Stimulated activated naive CD4-positive, alpha-beta T cell treated with Interleukin-2 at 50 U/mL for 16 hours (primary cell): ENCODE measurements around the gene ZGRF1.
"Not testable (repeated sequence)": the region's sequence is repeated elsewhere in the genome, so short reads cannot be mapped to it uniquely, and the experiment has no call there.

ENCODE experiments used
- DNase-seq: peaks from one replicate; lab custom pipeline; 2025; lab: John Stamatoyannopoulos, UW

ZGRF1 gene, protein sequence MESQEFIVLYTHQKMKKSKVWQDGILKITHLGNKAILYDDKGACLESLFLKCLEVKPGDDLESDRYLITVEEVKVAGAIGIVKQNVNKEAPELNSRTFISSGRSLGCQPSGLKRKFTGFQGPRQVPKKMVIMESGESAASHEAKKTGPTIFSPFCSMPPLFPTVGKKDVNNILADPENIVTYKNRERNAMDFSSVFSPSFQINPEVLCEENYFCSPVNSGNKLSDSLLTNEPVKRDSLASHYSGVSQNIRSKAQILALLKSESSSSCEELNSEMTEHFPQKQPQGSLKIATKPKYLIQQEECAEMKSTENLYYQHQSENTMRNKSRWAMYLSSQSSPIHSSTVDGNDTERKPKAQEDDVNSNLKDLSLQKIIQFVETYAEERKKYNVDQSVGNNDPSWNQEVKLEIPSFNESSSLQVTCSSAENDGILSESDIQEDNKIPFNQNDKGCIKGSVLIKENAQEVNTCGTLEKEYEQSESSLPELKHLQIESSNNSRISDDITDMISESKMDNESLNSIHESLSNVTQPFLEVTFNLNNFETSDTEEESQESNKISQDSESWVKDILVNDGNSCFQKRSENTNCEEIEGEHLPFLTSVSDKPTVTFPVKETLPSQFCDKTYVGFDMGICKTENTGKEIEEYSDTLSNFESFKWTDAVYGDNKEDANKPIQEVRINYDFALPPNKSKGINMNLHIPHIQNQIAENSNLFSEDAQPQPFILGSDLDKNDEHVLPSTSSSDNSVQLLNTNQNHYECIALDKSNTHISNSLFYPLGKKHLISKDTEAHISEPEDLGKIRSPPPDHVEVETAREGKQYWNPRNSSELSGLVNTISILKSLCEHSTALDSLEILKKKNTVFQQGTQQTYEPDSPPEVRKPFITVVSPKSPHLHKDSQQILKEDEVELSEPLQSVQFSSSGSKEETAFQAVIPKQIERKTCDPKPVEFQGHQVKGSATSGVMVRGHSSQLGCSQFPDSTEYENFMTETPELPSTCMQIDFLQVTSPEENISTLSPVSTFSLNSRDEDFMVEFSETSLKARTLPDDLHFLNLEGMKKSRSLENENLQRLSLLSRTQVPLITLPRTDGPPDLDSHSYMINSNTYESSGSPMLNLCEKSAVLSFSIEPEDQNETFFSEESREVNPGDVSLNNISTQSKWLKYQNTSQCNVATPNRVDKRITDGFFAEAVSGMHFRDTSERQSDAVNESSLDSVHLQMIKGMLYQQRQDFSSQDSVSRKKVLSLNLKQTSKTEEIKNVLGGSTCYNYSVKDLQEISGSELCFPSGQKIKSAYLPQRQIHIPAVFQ (N-terminal part only)

DNA sequence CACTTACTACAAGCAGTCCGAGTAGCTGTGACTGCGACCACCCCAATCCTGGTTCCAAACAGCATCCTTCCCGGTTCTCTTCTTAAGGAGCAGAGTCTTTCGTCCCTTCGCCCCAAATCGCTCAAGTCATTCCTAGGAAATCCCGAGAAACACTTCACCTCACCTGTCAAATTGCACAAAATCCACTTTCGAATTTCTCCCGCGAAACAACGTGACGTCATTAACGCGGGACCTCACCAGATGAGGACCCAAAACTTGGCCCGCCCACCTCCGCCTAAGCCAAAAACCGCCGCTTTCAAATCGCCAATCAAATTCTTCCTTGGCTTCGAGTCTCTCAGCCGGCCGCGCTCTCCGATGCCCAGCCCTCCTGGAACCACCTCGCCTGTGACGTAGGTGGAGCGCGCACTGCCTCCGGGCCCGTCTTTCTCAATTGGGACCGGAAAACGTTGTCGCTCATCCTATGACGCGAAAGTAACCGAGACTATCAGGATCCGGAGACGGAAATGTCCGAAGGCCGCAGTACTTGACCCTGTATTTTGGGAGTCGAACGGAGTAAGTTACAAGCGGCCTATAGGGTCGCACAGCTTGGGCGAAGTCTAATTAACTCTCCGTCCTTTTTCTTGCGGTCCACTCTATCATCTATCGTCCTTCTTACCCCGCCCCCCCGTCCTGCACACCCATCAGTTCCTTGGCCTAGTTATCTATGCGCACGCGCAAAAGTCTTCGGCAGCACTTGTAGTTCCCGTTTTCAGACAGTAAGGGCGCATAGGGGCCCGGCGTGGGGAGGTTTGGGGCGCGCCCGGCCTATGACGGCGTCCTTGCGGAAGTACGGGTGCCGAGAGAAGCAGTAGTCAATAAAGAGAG, at the start of gene ZGRF1, which contains the start of gene LARP7:
Gene ZGRF1, minus strand, starts transcription at position 222 of the 864 bp plus-strand sequence. CDS start 3,733 bp downstream, outside the sequence.
Gene LARP7, plus strand, starts transcription at position 456 of the 864 bp plus-strand sequence. CDS start 7,527 bp downstream, outside the sequence.
- DNase-seq: peak; percentile 98

DNA sequence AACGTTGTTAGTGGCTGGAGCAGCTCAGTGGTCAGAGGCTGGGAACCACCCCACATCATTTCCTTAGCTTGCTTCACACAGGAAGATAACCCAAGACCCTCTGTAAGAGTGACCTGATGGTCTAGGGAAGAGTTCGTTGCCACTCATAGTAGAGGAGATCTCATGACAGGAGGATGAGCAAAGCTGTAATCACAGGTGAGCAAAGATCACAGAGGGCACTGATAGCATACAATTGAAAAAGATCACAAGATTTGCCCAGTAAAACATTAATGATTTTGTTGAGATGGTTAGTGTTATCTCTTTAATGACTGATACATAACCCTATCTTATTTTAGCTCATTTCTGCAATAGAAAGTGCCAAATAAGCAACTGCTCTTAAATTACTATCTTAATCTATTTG, 44.3 kb upstream of the ZGRF1 start:
- no peak for DNase-seq

DNA sequence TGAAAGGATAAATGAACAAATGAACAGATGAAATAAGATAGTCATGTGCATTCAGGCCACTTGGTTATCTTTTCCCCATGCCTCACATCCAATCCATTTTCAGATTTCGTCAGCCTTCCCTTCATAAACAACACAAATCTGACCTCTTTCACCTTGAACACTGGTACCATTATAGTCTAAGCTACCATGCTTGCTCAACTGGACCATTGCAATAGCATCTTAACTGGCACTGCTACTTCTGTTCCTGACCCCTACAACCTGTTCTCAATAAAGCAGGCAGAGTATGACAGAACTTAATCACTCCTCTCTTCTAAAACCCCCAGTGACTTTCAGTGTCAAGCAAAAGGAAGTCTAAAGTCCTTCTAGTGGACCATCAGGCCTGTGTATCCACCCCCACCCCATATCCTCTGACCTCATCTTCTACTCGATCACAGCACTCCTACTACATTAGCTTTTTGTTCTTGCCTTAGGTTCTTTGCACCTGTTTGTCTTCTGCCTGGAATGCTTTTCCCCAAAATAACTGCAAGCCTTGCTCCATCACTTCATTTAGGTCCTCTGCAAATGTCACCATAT, 40.9 kb upstream of the ZGRF1 start:
- DNase-seq: no peak

DNA sequence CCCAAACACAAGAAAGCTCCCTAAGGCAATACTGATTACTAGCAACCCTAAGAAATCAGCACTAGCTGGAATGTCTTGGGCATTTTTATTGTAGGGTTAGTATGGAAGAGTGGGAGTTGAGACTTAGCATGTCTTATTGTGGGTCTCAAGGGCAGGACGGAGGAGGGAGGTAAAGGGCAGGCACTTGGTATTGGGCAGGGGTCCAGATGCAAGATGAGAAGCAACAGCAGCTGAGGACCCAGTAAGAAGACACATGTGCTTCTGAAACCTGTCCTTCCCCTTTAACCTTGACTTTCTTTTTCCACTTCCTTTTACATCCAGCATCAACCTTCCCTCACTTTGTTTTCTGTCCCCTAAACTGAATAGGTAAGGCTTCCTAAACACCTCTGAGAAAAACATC, 37.7 kb upstream of the ZGRF1 start:
- DNase-seq: no peak

DNA sequence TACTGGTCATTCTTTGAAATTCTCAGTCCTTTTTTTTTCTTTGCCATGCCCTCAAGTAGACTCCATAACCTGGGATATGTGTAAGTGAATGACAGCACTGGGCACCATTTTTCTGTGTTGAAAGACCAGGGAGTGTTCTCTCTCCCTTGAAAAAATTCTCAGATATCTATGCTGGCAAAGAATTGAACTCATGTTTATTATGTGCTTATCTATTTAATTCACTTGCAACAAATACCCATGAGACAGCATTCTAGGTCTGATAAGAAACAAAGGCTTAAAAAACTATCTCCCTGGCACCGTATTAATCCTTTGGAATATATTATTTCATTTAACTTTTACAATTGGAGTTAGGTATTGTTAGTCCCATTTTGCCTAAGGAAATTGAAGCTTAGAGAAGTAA, 37.0 kb upstream of the ZGRF1 start:
- DNase-seq: no peak

DNA sequence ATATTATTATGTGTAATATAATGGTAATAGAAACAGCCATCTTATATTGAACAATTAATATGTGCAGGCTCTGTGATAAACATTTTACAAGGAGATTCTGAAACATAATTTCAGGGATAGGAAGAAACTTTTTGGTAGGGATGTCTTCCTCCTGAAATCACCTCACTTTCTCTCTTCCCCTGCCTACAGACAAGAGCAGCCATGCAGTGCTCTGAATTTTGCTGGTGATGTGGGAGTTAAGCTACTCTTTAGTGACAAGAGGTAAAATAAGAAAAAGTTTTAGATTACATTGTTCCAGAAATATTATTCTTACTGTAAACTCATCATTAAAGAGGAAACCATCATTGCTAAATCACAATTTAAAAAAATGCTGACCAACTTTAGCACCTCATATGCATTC, 36.4 kb upstream of the ZGRF1 start:
- no peak for DNase-seq

DNA sequence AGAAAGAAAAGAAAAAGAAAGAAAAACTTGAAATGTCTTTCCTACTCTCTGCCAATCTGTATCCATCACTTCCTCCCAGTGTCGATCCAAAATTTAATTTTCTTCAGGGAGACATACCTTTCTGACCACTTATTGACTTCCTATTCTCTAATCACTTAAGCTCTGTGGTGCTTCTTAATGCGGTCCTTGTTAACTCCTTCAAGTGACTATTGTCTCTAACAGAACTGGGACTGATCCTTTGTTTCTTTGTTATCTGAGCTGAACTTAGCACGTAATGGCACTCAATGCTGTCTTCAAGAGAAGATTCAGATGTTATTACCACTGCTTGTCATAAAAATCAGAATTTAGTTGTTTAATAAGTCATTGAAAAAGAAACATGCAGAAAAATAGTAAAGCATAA, 31.4 kb upstream of the ZGRF1 start:
- no peak for DNase-seq

DNA sequence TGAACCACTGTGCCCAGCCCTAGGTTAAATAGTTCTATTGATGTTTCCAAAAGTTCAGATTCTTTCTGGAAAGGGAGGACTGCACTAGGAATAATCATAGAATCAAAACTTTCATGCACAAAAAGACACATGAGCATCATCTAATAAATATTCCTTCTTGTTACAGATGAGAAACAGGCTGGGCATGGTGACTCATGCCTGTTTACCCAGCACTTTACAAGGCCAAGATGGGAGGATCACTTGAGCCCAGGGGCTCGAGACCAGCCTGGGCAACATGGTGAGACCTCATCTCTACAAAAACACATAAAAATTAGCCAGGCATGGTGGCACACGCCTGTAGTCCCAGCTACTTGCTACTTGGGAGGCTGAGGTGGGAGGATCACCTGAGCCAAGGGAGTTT, 27.9 kb upstream of the ZGRF1 start:
- no peak for DNase-seq

DNA sequence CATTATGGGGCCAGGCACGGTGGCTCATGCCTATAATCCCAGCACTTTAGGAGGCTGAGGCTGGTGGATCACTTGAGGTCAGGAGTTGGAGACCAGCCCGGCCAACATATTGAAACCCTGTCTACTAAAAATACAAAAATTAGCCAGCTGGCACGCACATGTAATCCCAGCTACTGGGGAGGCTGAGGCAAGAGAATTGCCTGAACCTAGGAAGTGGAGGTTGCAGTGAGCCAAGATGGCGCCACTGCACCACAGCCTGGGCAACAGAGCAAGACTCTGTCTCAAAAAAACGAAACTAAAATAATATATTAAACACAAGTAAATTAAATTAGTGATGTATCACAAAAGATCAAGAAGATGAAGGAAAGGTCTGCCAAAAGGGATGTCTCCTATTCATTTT, 19.4 kb upstream of the ZGRF1 start:
- not testable (repeated sequence) for DNase-seq

DNA sequence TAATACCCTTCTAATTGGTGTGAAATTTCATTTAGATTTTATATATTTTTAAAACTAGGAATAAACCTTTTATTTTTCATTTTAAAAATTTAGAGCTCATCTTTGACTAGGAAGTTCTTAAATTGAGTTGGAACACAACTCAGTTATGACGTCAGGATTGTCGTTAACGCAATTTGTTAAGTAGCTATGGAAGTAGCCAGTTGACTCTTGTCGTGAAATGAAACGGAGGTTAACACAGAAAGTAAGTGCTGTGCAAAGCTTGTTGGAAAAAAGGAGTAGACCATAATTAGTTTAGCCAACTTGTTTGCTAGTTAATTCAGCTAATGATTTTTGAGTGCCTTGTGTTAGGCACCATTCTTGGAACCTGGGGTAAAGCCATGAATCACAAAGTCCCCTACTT, 18.6 kb upstream of the ZGRF1 start:
- no peak for DNase-seq

DNA sequence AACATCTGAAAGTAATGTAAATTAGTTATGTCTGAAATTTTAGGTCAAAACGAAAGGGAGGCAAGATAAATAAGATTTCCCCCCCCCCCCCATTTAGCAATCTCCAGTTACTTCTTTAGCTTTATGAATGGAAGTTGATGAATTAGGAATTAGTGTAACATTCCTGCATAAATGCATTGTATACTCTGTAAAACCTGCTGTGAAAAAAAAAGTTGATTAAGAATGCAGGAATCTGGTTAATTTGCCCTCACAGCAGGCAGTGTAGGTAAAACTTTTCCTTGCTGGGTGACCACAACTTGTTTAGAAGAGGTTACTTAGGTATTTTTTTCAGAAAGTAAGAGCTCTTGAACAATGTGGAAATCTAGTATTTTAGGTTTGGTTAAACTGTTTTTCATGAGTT, 15.5 kb upstream of the ZGRF1 start:
- DNase-seq: no peak

DNA sequence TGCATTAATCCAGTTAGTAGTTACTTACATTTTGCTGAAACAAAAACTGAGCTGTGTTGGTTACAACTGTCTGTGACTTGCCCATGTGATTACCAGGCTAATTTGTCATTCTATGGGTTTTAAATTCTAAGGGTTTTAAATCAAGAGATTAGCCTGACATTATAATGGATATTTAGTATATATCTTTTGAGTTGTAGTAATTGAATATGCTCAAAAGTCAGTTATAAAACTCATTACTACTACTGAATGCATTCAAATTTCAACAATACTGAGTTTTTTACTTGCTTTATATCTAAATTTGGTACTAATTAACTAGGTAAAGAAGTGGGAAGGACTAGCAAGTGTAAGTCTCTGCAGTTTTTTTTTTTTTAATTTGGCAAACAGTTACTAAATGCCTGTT, 14.9 kb upstream of the ZGRF1 start:
- DNase-seq: no peak

DNA sequence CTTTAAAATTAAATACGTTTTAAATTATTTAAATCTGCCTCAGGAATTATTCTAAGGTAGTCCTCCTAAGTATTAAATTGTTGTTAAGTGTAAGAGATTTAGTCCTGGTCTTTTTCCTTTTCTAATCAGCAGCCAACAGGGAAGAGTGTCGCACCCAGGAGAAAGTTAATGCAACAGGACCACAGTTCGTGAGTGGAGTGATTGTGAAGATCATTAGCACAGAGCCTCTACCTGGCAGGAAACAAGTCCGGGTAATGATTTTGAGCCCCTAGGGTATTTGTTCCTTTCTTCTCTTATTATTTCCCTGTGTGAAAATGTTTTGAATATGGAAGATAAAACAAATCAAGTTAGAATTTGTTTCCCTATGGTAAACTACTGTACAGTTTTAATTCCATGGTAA, 13.6 kb upstream of the ZGRF1 start:
- no peak for DNase-seq

DNA sequence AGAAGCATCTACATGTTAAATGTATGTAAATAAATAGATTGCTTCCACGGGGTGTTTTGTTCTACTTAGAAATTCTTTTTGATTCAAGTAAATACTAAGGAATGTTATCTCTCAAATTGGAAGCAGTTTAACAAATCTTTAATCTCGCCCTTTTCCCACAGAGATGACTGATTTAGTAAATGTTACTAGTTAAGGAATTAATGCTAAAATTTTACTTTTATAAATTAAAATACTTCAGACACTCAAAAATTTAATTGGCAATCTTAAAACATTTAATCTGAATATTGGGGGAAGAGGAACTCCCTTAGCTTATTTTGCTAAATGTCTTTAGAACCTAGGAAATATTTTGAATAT, 12.3 kb upstream of the ZGRF1 start:
- DNase-seq: no peak

DNA sequence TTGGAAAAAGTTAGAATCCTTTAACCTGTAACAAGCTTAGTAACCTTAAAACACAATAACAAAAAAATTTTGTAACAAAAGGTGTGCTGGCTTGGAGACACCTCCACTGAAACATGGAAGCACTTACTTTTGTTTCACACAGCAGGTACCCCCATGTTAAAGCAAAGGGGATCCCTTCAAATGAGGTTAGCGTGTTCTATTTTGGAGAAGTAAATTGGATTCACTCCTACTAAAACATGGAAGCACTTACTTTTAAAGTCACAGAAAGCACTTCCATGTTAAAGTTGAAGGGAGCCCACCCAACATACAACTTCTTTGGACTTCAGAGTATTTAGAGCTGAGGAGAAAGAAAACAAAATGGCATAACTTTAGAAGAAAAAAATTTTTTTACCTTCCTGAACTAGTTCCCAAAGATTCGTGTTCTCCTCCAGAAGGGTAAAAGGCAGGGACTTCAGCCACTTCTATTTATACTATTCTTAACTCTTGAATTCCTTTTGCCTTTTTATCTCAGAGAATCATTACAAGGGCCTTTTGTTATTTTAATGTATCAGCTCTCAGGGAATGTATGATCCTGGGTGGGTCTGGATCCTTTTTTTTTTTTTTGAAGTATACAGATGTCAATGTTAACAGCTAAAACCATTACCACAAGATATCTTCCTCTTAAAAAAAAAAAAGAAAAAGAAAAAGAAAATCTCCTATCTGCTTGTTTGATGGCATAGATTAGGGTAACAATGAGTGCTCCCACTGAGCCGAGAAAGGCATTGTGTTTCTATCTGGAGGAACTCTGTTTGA, 11.8 kb upstream of the ZGRF1 start:
- no peak for DNase-seq

DNA sequence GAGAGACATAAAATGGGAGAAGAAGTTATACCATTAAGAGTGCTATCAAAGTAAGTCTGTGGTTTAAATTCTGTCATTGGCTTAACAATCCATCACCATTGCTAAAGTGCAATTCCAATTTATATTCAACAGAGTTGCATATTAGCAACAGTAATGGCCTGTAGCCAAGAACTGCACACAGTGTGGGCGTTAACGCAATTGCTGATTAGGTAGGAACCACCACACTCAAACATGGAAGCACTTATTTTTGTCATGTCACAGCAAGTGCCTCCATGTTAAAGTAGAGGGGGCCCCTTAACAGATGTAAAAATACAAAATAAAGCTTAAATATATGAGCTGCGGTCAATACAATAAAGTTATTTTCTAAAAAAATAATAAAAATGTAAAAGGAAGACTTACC, 11.1 kb upstream of the ZGRF1 start:
- DNase-seq: no peak

DNA sequence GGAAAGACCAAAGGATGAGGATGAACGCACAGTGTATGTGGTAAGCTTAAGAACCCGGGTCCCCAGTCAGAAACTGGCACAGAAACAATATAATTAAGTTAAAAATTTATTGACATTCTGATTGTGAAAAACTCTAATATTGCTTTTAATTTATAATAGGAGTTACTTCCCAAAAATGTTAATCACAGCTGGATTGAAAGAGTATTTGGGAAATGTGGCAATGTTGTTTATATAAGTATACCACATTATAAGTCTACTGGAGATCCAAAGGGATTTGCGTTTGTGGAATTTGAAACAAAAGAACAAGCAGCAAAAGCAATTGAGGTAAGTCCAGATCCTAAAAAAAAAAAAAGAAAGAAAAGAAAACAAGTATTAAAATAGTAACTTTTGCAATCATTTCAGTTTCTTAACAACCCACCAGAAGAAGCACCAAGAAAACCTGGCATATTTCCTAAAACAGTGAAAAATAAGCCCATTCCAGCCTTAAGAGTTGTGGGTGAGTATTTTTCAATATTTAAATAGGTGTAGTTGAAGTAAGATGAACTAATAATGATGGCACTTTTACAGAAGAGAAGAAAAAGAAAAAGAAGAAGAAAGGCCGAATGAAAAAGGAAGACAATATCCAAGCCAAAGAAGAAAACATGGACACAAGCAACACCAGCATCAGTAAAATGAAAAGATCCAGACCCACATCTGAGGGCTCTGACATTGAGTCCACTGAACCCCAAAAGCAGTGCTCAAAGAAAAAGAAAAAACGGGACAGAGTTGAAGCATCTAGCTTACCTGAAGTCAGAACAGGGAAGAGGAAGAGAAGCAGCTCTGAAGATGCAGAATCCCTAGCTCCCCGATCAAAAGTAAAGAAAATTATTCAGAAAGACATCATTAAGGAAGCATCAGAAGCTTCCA, 10.2 kb upstream of the ZGRF1 start:
- no peak for DNase-seq

DNA sequence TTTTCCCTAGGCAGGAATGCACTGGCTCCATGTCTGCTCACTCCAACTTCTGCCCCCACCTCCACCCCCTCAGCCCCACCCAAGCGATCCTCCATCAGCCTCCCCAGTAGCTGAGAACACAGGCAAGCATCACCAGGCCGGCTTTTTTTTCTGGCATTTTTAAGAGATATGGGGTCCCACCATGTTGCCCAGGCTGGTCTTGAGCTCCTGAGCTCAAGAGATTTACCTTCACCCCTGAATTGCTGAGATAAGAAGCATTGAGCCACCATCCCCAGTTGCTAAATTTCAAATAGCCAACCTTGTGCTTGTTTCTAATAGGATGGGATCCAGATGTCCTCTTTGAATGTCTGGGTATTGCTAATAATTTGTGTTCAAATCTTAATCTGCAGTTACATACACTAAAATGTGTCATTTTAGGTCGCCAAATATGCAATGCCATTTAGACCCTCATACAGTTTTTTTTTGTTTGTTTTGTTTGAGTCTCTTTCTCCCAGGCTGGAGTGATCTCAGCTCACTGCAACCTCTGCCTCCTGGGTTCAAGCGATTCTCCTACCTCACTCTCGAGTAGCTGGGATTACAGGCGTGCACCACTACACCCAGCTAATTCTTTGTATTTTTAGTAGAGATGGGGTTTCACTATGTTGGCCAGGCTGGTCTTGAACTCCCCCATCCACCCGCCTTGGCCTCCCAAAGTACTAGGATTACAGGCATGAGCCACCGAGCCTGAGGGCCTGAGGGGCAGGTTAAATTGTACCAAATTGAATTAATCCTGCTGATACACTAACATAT, 9.0 kb upstream of the ZGRF1 start:
- DNase-seq: no peak
